Activated CD4-positive, alpha-beta T cell treated with anti-CD3 and anti-CD28 coated beads, Interleukin-2, amount 50 U/mL, for 48 hours (primary cell): ENCODE measurements around the gene KCNT2.

Experiments used
- DNase-seq, 2 experiments: peaks; one replicate each; pipeline ENCODE4 v3.0.0-alpha.2; 2020

Gene KCNT2

DNA sequence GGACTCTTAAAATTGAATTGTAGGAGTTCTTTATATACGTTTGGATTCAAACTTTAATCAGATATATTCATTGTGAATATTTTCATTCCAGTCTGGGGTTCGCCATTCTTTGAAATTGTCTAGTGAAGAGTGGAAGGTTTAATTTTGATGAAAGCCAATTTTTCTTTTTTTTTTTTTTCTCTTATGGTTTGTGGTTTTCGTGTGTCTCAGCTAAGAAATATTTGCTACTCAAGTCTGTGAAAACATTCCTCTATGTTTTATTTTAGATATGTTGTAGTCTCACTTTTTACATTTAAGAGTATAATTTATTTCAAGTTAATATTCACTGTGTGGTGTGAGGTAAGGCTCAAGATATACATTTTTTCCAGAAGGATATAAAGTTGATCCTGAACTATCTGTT, 220.5 kb downstream of the KCNT2 start:
- no peak for DNase-seq

GRCh38 chr1:196385109-196385508, 223.1 kb downstream of the KCNT2 start:
- no peak for DNase-seq

DNA sequence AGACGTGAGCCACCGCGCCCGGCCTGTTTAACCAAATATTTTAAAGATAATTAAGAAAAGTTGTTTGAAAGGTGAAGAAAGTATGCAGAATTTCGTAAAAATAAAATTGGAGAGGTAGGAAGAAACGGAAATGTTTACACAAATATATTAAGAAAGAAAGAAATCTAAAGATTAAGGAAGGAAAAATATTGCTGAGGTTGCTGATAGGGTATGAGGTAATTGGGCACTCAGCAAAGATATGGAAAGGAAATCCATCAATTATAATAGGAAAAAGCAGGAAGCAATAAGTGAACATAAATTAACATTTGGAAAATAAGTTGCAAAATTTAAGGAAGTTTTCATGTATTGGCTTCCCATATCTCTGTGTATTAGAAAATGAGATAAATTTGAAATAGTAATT, 225.9 kb downstream of the KCNT2 start:
- no peak for DNase-seq

- no peak for DNase-seq
Measured at GRCh38 chr1:196381544-196381943, 226.7 kb downstream of the KCNT2 start.

DNA sequence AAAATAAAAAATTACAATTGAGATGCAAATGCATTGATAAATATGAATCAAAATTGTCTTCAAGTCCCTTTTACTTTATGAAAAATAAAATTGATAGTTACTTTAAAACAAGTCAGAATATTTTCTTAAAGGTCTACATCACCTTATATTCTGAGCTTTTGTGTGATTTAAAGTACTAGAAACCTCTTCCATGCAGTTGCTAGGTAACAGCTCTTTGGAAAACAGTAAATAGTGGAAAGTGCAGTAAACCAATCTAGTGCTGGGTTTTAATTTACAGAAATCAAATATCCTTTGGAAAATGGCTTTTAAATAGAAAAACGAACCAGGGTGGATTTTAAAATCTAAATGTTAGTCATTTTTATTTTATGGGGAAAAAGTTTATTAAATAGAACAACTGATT, 227.9 kb downstream of the KCNT2 start:
- no peak for DNase-seq

DNA sequence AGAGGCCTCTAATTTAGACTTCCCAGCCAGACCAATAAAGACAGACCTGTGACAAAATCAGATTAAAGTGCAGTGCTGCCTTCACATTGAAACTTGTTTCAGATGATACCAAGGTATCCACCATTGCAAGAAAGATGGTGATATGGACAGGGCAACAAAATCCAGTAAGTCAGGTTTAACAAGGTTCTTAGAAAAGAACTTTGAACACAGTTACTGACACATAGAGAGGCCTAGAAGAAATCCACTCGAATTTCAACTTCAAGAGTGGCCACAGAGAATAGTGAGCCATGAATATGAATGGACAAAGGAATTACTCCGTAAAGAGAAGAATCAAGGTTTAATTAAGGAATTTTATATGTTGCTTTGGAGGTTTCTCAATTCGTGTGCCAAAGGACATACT, 230.4 kb downstream of the KCNT2 start:
- no peak for DNase-seq

GRCh38 chr1:196376630-196377328, 231.5 kb downstream of the KCNT2 start:
- DNase-seq = no peak

DNA sequence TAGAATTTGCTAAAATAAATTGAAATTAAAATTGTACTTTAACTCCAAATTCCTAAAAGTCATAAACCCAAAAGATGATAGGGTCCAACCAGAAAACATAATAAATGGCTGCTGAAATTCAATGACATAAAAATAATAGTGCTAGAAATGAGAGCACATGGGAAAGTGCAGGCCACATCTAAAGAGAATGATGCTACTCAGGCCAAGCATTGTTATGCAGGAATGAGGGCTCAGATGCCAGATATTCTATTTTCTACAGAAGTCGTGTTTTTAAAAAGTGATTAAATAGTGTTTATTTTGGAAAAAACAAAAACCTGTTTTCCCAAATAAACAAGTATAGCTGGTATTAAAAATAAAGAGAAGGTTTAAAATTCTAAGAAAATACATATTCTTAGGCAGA, 234.4 kb downstream of the KCNT2 start:
- no peak for DNase-seq

GRCh38 chr1:196372896-196373536, 235.2 kb downstream of the KCNT2 start:
- no peak for DNase-seq

DNA sequence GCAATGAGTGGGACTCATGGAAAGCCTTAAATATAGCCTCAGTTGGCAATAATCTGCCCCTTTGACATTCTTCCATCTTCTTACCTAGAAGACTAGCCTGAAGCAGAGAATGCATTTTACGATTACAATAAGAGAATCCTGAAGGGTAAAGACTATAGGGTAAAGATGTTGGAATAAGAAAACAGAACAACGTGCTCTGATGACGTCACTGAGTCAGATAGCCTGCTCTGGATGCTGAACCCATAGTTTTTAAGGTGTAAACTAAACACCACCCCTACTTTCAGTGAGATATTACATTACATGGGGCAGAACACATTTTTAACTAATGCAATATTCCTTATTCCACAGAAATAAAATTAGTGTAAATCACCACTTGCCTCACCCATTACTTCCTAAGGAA, 240.4 kb downstream of the KCNT2 start:
- DNase-seq = no peak

- DNase-seq = no peak
Measured at GRCh38 chr1:196366817-196367495, 241.3 kb downstream of the KCNT2 start.

GRCh38 chr1:196361112-196361714, 247.0 kb downstream of the KCNT2 start:
- no peak for DNase-seq

- DNase-seq = no peak
Measured at GRCh38 chr1:196357913-196358312, 250.3 kb downstream of the KCNT2 start.

- no peak for DNase-seq
Measured at GRCh38 chr1:196355206-196355786, 252.9 kb downstream of the KCNT2 start.

DNA sequence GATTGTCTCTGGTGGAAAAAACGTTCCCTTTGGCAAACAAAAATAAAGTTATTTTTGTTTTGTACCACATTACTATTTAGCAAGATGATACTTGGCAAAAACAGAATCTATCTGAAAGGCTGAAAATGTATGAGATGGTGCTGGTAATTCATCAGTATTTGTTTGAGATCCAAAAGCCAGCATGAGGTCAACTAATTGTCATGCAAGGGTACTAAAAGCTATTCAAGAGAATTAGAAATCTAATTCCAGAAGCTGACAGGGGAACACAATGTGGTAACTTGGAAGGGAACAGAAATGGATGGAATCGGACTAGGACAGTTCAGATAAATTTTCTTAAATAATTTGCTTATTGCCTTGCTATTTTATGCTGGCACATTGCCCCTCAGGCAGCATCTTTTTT, 263.8 kb downstream of the KCNT2 start:
- no peak for DNase-seq

GRCh38 chr1:196324345-196324744, 283.9 kb downstream of the KCNT2 start:
- no peak for DNase-seq

- DNase-seq = no peak
Measured at GRCh38 chr1:196323869-196324268, 284.4 kb downstream of the KCNT2 start.

DNA sequence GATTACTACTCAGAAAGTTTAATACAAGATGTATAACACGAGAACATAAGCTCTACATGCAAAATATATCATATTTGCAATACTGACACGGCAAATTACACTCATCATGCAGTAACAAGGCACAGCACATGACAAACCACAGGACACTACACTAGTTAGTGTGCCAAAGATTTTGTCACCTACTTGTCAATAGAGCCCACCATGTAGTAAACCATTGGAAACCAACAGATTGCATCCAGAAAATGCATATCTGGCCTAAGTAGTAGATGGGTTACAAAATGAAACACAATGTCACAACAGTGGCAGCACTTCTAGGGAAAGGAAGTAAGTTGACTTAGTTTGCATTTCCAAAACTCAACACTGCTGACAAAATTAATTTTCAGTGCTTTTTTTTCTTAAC, 288.9 kb downstream of the KCNT2 start:
- DNase-seq = no peak

DNA sequence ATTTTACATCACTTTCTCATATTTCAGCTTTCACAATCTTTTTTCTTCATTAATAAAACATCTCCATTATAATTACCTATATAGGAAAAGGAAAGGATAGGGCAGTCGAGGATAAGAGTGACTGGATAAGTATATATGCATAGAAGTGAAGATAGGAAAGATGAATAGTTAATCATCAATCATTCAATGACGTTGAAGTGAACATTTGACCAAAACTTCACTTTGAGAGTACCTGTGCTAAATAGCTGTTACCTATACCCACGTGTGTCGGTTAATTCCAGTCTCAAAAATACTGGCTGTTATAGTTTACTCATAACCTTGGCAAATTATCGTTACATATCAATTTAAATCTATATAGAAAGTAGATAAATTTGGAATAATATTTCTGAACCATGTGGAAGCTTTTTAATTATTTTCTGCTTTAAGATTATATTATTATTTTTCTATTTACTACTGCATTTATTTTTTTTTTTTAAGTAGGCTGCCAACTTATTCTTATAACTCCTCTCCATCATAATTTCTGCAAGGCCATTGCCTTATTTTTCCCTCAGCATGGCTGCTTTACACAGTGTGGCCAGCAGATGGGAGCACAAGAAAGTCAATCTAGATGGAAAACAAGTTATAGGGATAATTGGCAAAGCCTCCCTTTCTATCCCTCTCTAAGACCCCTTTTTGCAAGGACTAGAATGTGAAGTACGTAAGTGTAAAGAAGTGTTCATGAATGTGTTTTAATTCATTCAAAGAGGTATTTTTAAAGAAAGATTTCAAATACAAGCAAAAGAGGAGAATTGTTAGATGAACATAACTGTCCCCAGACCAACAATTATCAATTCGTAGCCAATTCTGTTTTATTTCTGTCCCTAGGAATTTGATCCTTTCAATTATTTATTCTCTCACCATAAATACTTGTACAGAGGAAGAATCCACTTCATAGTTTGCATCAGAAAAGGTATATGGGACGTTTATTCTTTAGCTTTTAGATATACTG, 290.4 kb downstream of the KCNT2 start:
- DNase-seq = peak in 1 of 2 experiments; percentile 0

DNA sequence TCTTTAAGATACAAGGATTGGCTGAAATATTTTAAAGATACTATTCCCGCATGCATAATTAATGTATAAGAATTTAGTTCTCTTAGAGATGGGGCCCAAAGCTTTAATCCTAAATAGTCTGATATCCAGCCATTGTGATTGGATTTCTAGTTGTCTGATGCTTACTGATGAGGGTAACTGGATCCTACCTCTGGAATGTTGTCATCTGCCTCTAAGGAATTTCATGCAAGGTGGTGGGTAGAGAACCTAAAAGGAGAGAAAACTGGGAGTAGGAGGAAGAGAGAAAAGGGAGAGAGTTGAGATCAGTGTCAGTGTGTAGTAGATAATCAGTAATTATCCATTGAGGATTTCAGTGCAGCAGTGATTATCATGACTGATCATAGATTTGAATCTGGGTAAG, 295.5 kb downstream of the KCNT2 start:
- DNase-seq = no peak

- no peak for DNase-seq
Measured at GRCh38 chr1:196309386-196309785, 298.9 kb downstream of the KCNT2 start.

DNA sequence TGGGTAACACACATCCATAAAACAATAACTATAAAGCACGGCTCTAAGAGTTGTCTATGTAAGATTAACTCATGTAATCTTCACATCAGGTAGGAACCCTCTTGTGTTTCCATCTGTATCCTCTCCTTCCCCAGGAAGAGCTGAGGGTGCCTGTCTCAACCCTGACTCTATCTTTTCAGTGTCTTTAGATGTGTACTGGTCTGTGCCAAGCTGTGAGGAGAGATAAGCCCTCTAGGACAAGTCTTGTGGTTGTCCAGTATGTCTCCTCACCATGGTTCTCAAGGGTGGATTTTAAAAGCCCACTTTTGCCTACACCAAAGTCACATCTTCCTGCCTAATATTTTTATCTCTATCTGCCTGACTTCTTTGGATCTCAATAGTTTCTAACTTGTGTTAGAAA, 300.1 kb downstream of the KCNT2 start:
- DNase-seq = no peak
